HCT116 (cell line): ENCODE measurements around the gene WBP2NL. TPM values are rescaled to one million over a fixed set of nuclear protein-coding genes. Genes with fewer than 3 reads are reported as not detected.

Experiments used
- ATAC-seq: fragments of 200-7000 bp; cut with Tn5 transposase; 2 replicates; pipeline ENCODE4 v1.9.1; 2020; ENCODE audit warnings: mild to moderate bottlenecking, moderate library complexity
- BruUV-seq: library from RNA; stranded (reverse); fragments of 400-500 nt; replicated peaks from 2 replicates; lab custom pipeline; 2021; lab: Mats Ljungman, UMichigan
- CTCF ChIA-PET: fragments of 300-600 bp; sonication (Branson Sonifier 250); formaldehyde crosslinking; loops from one replicate; lab custom pipeline; 2021; ENCODE audit warnings: antibody characterized with exemption; lab: Charles Lee
- POLR2A ChIA-PET: fragments of 300-600, 350-600 bp; sonication (Branson Sonifier 250); formaldehyde crosslinking; loops from one replicate; lab custom pipeline; 2021; ENCODE audit warnings: antibody characterized with exemption; lab: Charles Lee
- RAD21 ChIA-PET, 2 experiments: fragments of 300-600 bp; sonication (Branson Sonifier 250); formaldehyde crosslinking; loops; one replicate each; lab custom pipeline; 2023; ENCODE audit warnings: low total read pairs in 2 of 2; ENCODE audit not compliant: uncharacterized antibody in 2 of 2, unreplicated experiment in 2 of 2, low non-redundant PET in 1 of 2; lab: Charles Lee
- DNase-seq: peaks from one replicate; pipeline ENCODE4 v3.0.0-alpha.2; 2010; ENCODE audit warnings: low read depth, low spot score
- H2AFZ ChIP-seq: fragments of 200-600 bp; shearing (Covaris generic), sonication (generic); 2 replicates; pipeline ENCODE4 v1.6.1; 2017; ENCODE audit warnings: low read depth, mixed run types, mixed read lengths, antibody characterized with exemption, low read length; ENCODE audit not compliant: poor library complexity, severe bottlenecking
- H3K27ac ChIP-seq: 2 replicates; pipeline ENCODE4 v1.5.1; 2012; ENCODE audit warnings: low read depth, low read length
- H3K27me3 ChIP-seq: fragments of 200-600 bp; sonication (generic); 2 replicates; pipeline ENCODE4 v1.6.1; 2016; ENCODE audit warnings: mixed run types, low read length, mixed read lengths; ENCODE audit not compliant: insufficient read depth
- H3K36me3 ChIP-seq, 2 experiments: fragments of 200-500 bp in 1 of 2; fragments of 200-600 bp in 1 of 2; sonication (Bioruptor generic) in 1 of 2; sonication (generic) in 1 of 2; 2 replicates each; pipeline versions ENCODE4 v1.5.1 to v1.6.1; 2014 to 2016; ENCODE audit warnings: low read length in 2 of 2, inconsistent platforms in 1 of 2, mixed read lengths in 1 of 2, mixed run types in 1 of 2; ENCODE audit not compliant: insufficient read depth in 2 of 2, control insufficient read depth in 1 of 2
- H3K4me1 ChIP-seq, 2 experiments: fragments of 200-600 bp in 1 of 2; sonication (generic) in 1 of 2; 2 replicates each; pipeline versions ENCODE4 v1.5.1 to v1.6.1; 2012 to 2017; ENCODE audit warnings: low read length in 2 of 2, inconsistent platforms in 1 of 2, mild to moderate bottlenecking in 1 of 2, mixed read lengths in 1 of 2, mixed run types in 1 of 2, moderate library complexity in 1 of 2; ENCODE audit not compliant: insufficient read depth in 2 of 2, control insufficient read depth in 1 of 2
- H3K4me2 ChIP-seq: fragments of 200-600 bp; sonication (generic); 2 replicates; pipeline ENCODE4 v1.6.1; 2017; ENCODE audit warnings: mixed run types, low read length, mixed read lengths
- H3K4me3 ChIP-seq, 2 experiments: fragments of 200-600 bp in 1 of 2; sonication (generic) in 1 of 2; replicated peaks in 1 of 2; 2 replicates each; pipeline ENCODE4 v1.5.1; 2011 to 2016; ENCODE audit warnings: low read length in 2 of 2, control low read depth in 1 of 2, low read depth in 1 of 2, mild to moderate bottlenecking in 1 of 2, mixed read lengths in 1 of 2, mixed run types in 1 of 2
- H3K79me2 ChIP-seq: fragments of 200-600 bp; sonication (generic); 2 replicates; pipeline ENCODE4 v1.6.1; 2017; ENCODE audit warnings: mild to moderate bottlenecking, mixed run types, low read length, moderate library complexity, mixed read lengths; ENCODE audit not compliant: insufficient read depth
- H3K9ac ChIP-seq: fragments of 200-600 bp; sonication (generic); 2 replicates; pipeline ENCODE4 v1.6.1; 2016; ENCODE audit warnings: low read length, mixed read lengths
- H3K9me2 ChIP-seq: fragments of 200-600 bp; sonication (generic), shearing (Covaris generic); 2 replicates; pipeline ENCODE4 v1.6.1; 2017; ENCODE audit warnings: mixed run types, mild to moderate bottlenecking, moderate library complexity; ENCODE audit not compliant: insufficient read depth
- H3K9me3 ChIP-seq, 2 experiments: fragments of 200-500 bp in 1 of 2; fragments of 200-600 bp in 1 of 2; sonication (Bioruptor generic) in 1 of 2; sonication (generic) in 1 of 2; 2 replicates each; pipeline ENCODE4 v1.6.1; 2014 to 2017; ENCODE audit warnings: low read length in 2 of 2, mixed read lengths in 2 of 2, inconsistent platforms in 1 of 2, low read depth in 1 of 2, mild to moderate bottlenecking in 1 of 2, mixed run types in 1 of 2, moderate library complexity in 1 of 2; ENCODE audit not compliant: control insufficient read depth in 1 of 2, insufficient read depth in 1 of 2
- H4K20me1 ChIP-seq: fragments of 200-600 bp; sonication (generic), shearing (Covaris generic); 2 replicates; pipeline ENCODE4 v1.6.1; 2017; ENCODE audit warnings: mixed run types, mild to moderate bottlenecking, moderate library complexity; ENCODE audit not compliant: insufficient read depth
- CBX3 ChIP-seq: IDR thresholded peaks from 2 replicates; pipeline ENCODE4 v1.6.1; 2012; ENCODE audit warnings: low read depth
- EGR1 ChIP-seq: IDR thresholded peaks from 2 replicates; pipeline ENCODE4 v1.6.1; 2012; ENCODE audit warnings: low read depth
- ELF1 ChIP-seq: IDR thresholded peaks from 2 replicates; pipeline ENCODE4 v1.6.1; 2012; ENCODE audit warnings: low read depth, borderline replicate concordance
- EZH2phosphoT487 ChIP-seq: fragments of 200-600 bp; IDR thresholded peaks from 2 replicates; pipeline ENCODE4 v1.6.1; 2018; ENCODE audit warnings: antibody characterized with exemption, borderline replicate concordance
- FOSL1 ChIP-seq: IDR thresholded peaks from 2 replicates; pipeline ENCODE4 v1.6.1; 2012; ENCODE audit warnings: low read depth
- POLR2A ChIP-seq: IDR thresholded peaks from 2 replicates; pipeline ENCODE4 v1.7.0; 2011; ENCODE audit warnings: borderline replicate concordance; ENCODE audit not compliant: insufficient read depth, insufficient read length; ENCODE audit errors: extremely low read depth
- POLR2AphosphoS5 ChIP-seq: IDR thresholded peaks from 2 replicates; pipeline ENCODE4 v1.6.1; 2011; ENCODE audit warnings: mild to moderate bottlenecking, low read depth, low read length, moderate library complexity
- RAD21 ChIP-seq: IDR thresholded peaks from 2 replicates; pipeline ENCODE4 v1.6.1; 2012; ENCODE audit warnings: low read depth, mild to moderate bottlenecking
- SIN3A ChIP-seq: IDR thresholded peaks from 2 replicates; pipeline ENCODE4 v1.6.1; 2012; ENCODE audit warnings: low read depth
- SP1 ChIP-seq: IDR thresholded peaks from 2 replicates; pipeline ENCODE4 v1.6.1; 2012; ENCODE audit warnings: low read depth
- SRF ChIP-seq: IDR thresholded peaks from 2 replicates; pipeline ENCODE4 v1.6.1; 2012; ENCODE audit warnings: low read depth
- TCF7L2 ChIP-seq: IDR thresholded peaks from 2 replicates; pipeline ENCODE4 v1.7.0; 2011; ENCODE audit warnings: borderline replicate concordance, inconsistent platforms; ENCODE audit not compliant: insufficient read depth, insufficient read length; ENCODE audit errors: extremely low read depth
- ZNF274 ChIP-seq: fragments of 200-500 bp; sonication (Bioruptor generic); IDR thresholded peaks from 2 replicates; pipeline ENCODE4 v1.6.1; 2014; ENCODE audit warnings: mild to moderate bottlenecking, low read depth, low read length, inconsistent platforms
- intact Hi-C: fragments of 100-400 bp; cut with micrococcal nuclease; formaldehyde crosslinking; loops from 2 replicates; pipeline ENCODE4 v1.10.0; 2022
- total RNA-seq: library from RNA; stranded (reverse); gene quantifications from one replicate; pipeline ENCODE4 v1.2.1, GENCODE V29; 2021; ENCODE audit not compliant: unreplicated experiment
- TF ChIP-seq, protein P1 (sequence below): IDR thresholded peaks from 2 replicates; pipeline ENCODE4 v1.6.1; 2012
- TF ChIP-seq, protein P2 (sequence below): IDR thresholded peaks from 2 replicates; pipeline ENCODE4 v1.6.1; 2012
- TF ChIP-seq, protein P3 (sequence below): IDR thresholded peaks from 2 replicates; pipeline ENCODE4 v1.6.1; 2012; ENCODE audit warnings: low read depth

Gene WBP2NL
- total RNA-seq, 1 experiment from 2014 or later: not detected

DNA sequence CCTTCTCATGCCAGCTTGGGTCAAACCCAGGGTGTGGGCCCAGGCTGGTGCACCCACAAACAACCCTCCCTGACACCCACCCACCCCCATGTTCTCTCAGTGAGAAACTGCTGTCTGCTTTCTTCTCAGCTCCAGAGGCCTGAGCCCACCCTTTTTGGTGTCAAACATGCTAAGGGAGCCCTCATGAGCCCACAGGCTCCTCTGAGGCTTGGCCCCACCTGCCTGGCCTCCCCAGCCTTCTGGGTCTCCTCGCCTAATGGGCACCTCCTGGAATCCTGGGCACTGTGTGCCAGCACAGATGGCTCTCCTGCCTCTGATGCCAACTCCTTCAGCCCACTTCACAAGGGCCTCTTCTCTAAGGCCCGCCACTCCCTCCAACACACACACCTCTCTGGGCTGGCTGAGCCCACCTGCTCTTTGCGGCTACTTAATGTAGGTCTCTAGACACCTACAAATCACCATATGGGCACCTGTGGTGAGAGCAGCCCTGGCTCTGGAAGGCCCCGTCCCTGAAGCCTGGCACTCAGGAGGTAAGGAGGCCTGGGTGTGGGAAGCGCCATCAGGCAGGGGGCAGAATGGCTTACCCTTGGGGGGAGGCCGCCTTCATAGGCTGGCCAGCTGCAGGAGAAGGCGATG lies 67.7 kb downstream of the WBP2NL start:
- intact Hi-C loops: no loop called here
- RAD21 ChIA-PET: no interaction called here
- peaks cover 10 to 14% of the 10 kb centered on the region in 2 experiments for H3K4me1 ChIP-seq

DNA sequence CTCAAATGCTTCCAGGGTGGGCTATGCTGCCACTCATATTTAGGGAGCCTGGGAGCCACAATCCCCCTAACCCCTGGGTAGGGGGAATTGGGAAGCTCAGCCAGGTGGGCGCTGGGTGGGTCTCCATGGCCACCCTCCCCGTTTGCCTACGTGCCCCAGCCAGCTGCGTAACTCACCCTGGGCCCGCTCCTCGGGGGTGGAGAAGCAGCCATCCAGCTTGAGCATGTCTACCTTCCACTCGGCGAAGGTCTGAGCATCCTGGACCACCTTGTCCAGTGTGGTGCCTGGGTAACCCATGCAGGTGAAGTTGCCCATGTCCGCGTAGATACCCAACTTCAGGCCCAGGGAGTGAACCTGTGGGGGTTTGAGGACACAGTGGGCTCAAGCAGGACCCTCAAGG lies 68.3 kb downstream of the WBP2NL start:
- DNase-seq: no peak
- ATAC-seq: no peak
- Histone ChIP-seq H2AFZ (no peak overlapping the region), H4K20me1 (no peaks in the 10 kb centered on the region), H3K9ac (no peak overlapping the region), H3K4me3 (no peak overlapping the region), H3K79me2 (no peaks in the 10 kb centered on the region), H3K27ac (no peak overlapping the region), H3K4me2 (no peak overlapping the region), H3K27me3 (no peaks in the 10 kb centered on the region), H3K9me2 (no peaks in the 10 kb centered on the region), H3K4me1 (peaks cover 12 to 20% of the 10 kb centered on the region in 2 experiments), H3K9me3 (no peaks in the 10 kb centered on the region), H3K36me3 (peaks cover 3 to 4% of the 10 kb centered on the region in 2 experiments)
- ChIA-PET RAD21 (no interaction called here), POLR2A (no interaction called here), CTCF (no interaction called here)
- intact Hi-C loops: no loop called here
- BruUV-seq: no TSS peak
- TF ChIP-seq POLR2A: no peak
- no peak for TF ChIP-seq CBX3
- no peak for TF ChIP-seq ZNF274
- no peak for TF ChIP-seq EZH2phosphoT487
- TF ChIP-seq, protein P1, sequence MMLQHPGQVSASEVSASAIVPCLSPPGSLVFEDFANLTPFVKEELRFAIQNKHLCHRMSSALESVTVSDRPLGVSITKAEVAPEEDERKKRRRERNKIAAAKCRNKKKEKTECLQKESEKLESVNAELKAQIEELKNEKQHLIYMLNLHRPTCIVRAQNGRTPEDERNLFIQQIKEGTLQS: no peak
- TF ChIP-seq, protein P2, sequence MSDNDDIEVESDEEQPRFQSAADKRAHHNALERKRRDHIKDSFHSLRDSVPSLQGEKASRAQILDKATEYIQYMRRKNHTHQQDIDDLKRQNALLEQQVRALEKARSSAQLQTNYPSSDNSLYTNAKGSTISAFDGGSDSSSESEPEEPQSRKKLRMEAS: no peak
- no peak for TF ChIP-seq SRF
- no peak for TF ChIP-seq EGR1
- TF ChIP-seq, protein P3, sequence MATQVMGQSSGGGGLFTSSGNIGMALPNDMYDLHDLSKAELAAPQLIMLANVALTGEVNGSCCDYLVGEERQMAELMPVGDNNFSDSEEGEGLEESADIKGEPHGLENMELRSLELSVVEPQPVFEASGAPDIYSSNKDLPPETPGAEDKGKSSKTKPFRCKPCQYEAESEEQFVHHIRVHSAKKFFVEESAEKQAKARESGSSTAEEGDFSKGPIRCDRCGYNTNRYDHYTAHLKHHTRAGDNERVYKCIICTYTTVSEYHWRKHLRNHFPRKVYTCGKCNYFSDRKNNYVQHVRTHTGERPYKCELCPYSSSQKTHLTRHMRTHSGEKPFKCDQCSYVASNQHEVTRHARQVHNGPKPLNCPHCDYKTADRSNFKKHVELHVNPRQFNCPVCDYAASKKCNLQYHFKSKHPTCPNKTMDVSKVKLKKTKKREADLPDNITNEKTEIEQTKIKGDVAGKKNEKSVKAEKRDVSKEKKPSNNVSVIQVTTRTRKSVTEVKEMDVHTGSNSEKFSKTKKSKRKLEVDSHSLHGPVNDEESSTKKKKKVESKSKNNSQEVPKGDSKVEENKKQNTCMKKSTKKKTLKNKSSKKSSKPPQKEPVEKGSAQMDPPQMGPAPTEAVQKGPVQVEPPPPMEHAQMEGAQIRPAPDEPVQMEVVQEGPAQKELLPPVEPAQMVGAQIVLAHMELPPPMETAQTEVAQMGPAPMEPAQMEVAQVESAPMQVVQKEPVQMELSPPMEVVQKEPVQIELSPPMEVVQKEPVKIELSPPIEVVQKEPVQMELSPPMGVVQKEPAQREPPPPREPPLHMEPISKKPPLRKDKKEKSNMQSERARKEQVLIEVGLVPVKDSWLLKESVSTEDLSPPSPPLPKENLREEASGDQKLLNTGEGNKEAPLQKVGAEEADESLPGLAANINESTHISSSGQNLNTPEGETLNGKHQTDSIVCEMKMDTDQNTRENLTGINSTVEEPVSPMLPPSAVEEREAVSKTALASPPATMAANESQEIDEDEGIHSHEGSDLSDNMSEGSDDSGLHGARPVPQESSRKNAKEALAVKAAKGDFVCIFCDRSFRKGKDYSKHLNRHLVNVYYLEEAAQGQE: no peak
- no peak for TF ChIP-seq SP1
- TF ChIP-seq TCF7L2: no peak
- TF ChIP-seq RAD21: no peak
- TF ChIP-seq FOSL1: no peak
- TF ChIP-seq ELF1: no peak
- no peak for TF ChIP-seq SIN3A
- TF ChIP-seq POLR2AphosphoS5: no peak

More for the DNA sequence above, 67.7 kb downstream of the WBP2NL start:
- Histone ChIP-seq H3K9ac (no peak overlapping the region), H3K27me3 (no peaks in the 10 kb centered on the region), H3K27ac (no peak overlapping the region), H3K4me2 (no peak overlapping the region), H3K9me2 (no peaks in the 10 kb centered on the region), H3K36me3 (peaks cover 3 to 4% of the 10 kb centered on the region in 2 experiments), H3K79me2 (no peaks in the 10 kb centered on the region), H3K9me3 (no peaks in the 10 kb centered on the region), H2AFZ (no peak overlapping the region), H3K4me3 (no peak overlapping the region), H4K20me1 (no peaks in the 10 kb centered on the region)
- BruUV-seq: no TSS peak
- POLR2A ChIA-PET: no interaction called here
- DNase-seq (no peak), ATAC-seq (no peak)
- CTCF ChIA-PET: no interaction called here
- no peak for TF ChIP-seq SP1
